Natural killer cell (primary cell): ENCODE measurements around the gene GNAO1. TPM values are rescaled to one million over a fixed set of nuclear protein-coding genes. Genes with fewer than 3 reads are reported as not detected.

ENCODE experiments used
- ATAC-seq, 3 donors: fragments of 150-1000 bp in 2 of 3; fragments of 200-7000 bp in 1 of 3; cut with Tn5 transposase; 1 replicate in 1 of 3; 2 replicates in 2 of 3; pipeline ENCODE4 v1.10.0; 2021; ENCODE audit warnings: mild to moderate bottlenecking in 2 of 3, moderate library complexity in 2 of 3
- DNase-seq, 2 donors: peaks; one replicate each; pipeline versions ENCODE4 v3.0.0 to v3.0.0-alpha.2; 2013 to 2021; ENCODE audit warnings: mixed read lengths in 1 of 2
- H3K27ac ChIP-seq: one replicate; pipeline ENCODE4 v1.5.1; 2013; ENCODE audit warnings: mild to moderate bottlenecking, low read length
- H3K27me3 ChIP-seq: one replicate; pipeline ENCODE4 v1.6.1; 2013; ENCODE audit warnings: low read length; ENCODE audit not compliant: control insufficient read depth, insufficient read depth
- H3K36me3 ChIP-seq: one replicate; pipeline ENCODE4 v1.6.1; 2013; ENCODE audit warnings: low read length; ENCODE audit not compliant: control insufficient read depth, insufficient read depth
- H3K4me1 ChIP-seq: one replicate; pipeline ENCODE4 v1.6.1; 2013; ENCODE audit warnings: low read length; ENCODE audit not compliant: control insufficient read depth, insufficient read depth
- H3K4me3 ChIP-seq: one replicate; pipeline ENCODE4 v1.5.1; 2013; ENCODE audit warnings: low read length
- H3K9me3 ChIP-seq: one replicate; pipeline ENCODE4 v1.6.1; 2013; ENCODE audit warnings: low read length; ENCODE audit not compliant: control insufficient read depth, insufficient read depth
- H3K27ac Mint-ChIP-seq, 2 donors: one replicate each; pipeline ENCODE4 v1.8.0; 2022; ENCODE audit warnings: mild to moderate bottlenecking in 2 of 2, mixed read lengths in 2 of 2, moderate library complexity in 1 of 2
- H3K27me3 Mint-ChIP-seq, 2 donors: one replicate each; pipeline ENCODE4 v1.8.0; 2022; ENCODE audit warnings: low read depth in 2 of 2, mixed read lengths in 2 of 2
- H3K36me3 Mint-ChIP-seq: one replicate; pipeline ENCODE4 v1.8.0; 2022; ENCODE audit warnings: mixed read lengths
- H3K4me1 Mint-ChIP-seq, 2 donors: one replicate each; pipeline ENCODE4 v1.8.0; 2022; ENCODE audit warnings: mixed read lengths in 2 of 2
- H3K4me3 Mint-ChIP-seq: one replicate; pipeline ENCODE4 v1.8.0; 2022; ENCODE audit warnings: mild to moderate bottlenecking, moderate library complexity, mixed read lengths
- H3K9me3 Mint-ChIP-seq, 2 donors: one replicate each; pipeline ENCODE4 v1.8.0; 2022; ENCODE audit warnings: mixed read lengths in 2 of 2
- CTCF ChIP-seq: fragments of 200-600 bp; IDR thresholded peaks from one replicate; pipeline ENCODE4 v1.8.0; 2022; ENCODE audit warnings: antibody characterized with exemption
- WGBS: methylation state at CpG from one replicate; pipeline ENCODE4 v1.1.7; 2013; ENCODE audit warnings: missing lambda C conversion rate; ENCODE audit not compliant: insufficient coverage; 5-methylcytosine and 5-hydroxymethylcytosine counted together
- intact Hi-C: fragments of 100-400 bp; cut with micrococcal nuclease; formaldehyde crosslinking; loops from one replicate; pipeline ENCODE4 v1.14.2; 2022
- total RNA-seq, 4 donors: library from RNA; stranded (reverse); fragments of 120-200 nt in 1 of 4; gene quantifications; one replicate each; pipeline versions ENCODE4 v1.2.3 to v1.2.4, GENCODE V29; 2013 to 2022

Gene GNAO1
- total RNA-seq, 3 donors from 2014 or later (not counting 1 experiment from before 2014, with no cell fraction given) = 0.45 to 4.6 (median 1.1) TPM

- H3K4me3 Mint-ChIP-seq = no peak overlapping the region
- H3K36me3 Mint-ChIP-seq = no peaks in the 10 kb centered on the region
- Histone ChIP-seq H3K27me3 (no peaks in the 10 kb centered on the region), H3K4me1 (no peaks in the 10 kb centered on the region), H3K4me3 (no peak overlapping the region), H3K9me3 (no peaks in the 10 kb centered on the region), H3K36me3 (no peaks in the 10 kb centered on the region), H3K27ac (no peak overlapping the region)
- no peaks in the 10 kb centered on the region for H3K27me3 Mint-ChIP-seq
- no peak for DNase-seq
- ATAC-seq = no peak
- no peak overlapping the region for H3K27ac Mint-ChIP-seq
- 94% methylated on average over 19 of the region's 22 CpGs for WGBS
- TF ChIP-seq CTCF = no peak
- H3K4me1 Mint-ChIP-seq = peaks cover 0 to 5% of the 10 kb centered on the region in 2 donors
- intact Hi-C loops = no loop called here
- no peaks in the 10 kb centered on the region for H3K9me3 Mint-ChIP-seq
Observed at GRCh38 chr16:56328276-56329022, 137.2 kb downstream of the GNAO1 start.

GRCh38 chr16:56329887-56330286 lies 138.6 kb downstream of the GNAO1 start:
- Histone ChIP-seq H3K36me3 (no peaks in the 10 kb centered on the region), H3K27ac (no peak overlapping the region), H3K27me3 (no peaks in the 10 kb centered on the region), H3K4me3 (no peak overlapping the region), H3K4me1 (no peaks in the 10 kb centered on the region), H3K9me3 (no peaks in the 10 kb centered on the region)
- no peak for DNase-seq
- no peak for TF ChIP-seq CTCF
- ATAC-seq = no peak
- WGBS = 88% methylated on average over 9 of the region's 9 CpGs
- H3K27ac Mint-ChIP-seq = no peak overlapping the region
- H3K4me1 Mint-ChIP-seq = peaks cover 0 to 5% of the 10 kb centered on the region in 2 donors
- no peak overlapping the region for H3K4me3 Mint-ChIP-seq
- intact Hi-C loops = no loop called here
- no peaks in the 10 kb centered on the region for H3K27me3 Mint-ChIP-seq
- H3K36me3 Mint-ChIP-seq = no peaks in the 10 kb centered on the region
- no peaks in the 10 kb centered on the region for H3K9me3 Mint-ChIP-seq

GRCh38 chr16:56330476-56330875 lies 139.2 kb downstream of the GNAO1 start:
- intact Hi-C loops = no loop called here
- no peaks in the 10 kb centered on the region for H3K9me3 ChIP-seq
- H3K27me3 ChIP-seq = no peaks in the 10 kb centered on the region
- H3K4me3 ChIP-seq = no peak overlapping the region
- ATAC-seq (no peak), DNase-seq (no peak)
- H3K27ac Mint-ChIP-seq = no peak overlapping the region
- no peaks in the 10 kb centered on the region for H3K4me1 ChIP-seq
- peaks cover 0 to 5% of the 10 kb centered on the region in 2 donors for H3K4me1 Mint-ChIP-seq
- TF ChIP-seq CTCF = no peak
- no peak overlapping the region for H3K4me3 Mint-ChIP-seq
- 77% methylated on average over 4 of the region's 4 CpGs for WGBS
- no peaks in the 10 kb centered on the region for H3K36me3 Mint-ChIP-seq
- H3K27me3 Mint-ChIP-seq = no peaks in the 10 kb centered on the region
- H3K36me3 ChIP-seq = no peaks in the 10 kb centered on the region
- no peaks in the 10 kb centered on the region for H3K9me3 Mint-ChIP-seq
- no peak overlapping the region for H3K27ac ChIP-seq

- no peaks in the 10 kb centered on the region for H3K9me3 Mint-ChIP-seq
- intact Hi-C loops = no loop called here
- no peak overlapping the region for H3K4me3 Mint-ChIP-seq
- Histone ChIP-seq H3K9me3 (no peaks in the 10 kb centered on the region), H3K36me3 (no peaks in the 10 kb centered on the region), H3K27ac (no peak overlapping the region), H3K4me3 (no peak overlapping the region), H3K27me3 (no peaks in the 10 kb centered on the region), H3K4me1 (no peaks in the 10 kb centered on the region)
- WGBS = 92% methylated on average over 10 of the region's 11 CpGs
- peaks cover 0 to under 1% of the 10 kb centered on the region in 2 donors for H3K4me1 Mint-ChIP-seq
- TF ChIP-seq CTCF = no peak
- no peaks in the 10 kb centered on the region for H3K36me3 Mint-ChIP-seq
- H3K27ac Mint-ChIP-seq = no peak overlapping the region
- no peak for DNase-seq
- ATAC-seq = no peak
- no peaks in the 10 kb centered on the region for H3K27me3 Mint-ChIP-seq
Observed at GRCh38 chr16:56331399-56331798, 140.1 kb downstream of the GNAO1 start.
